ENCODE results near the gene CTBP2.

Gene CTBP2

GRCh38 chr10:124949543-124949942 lies 210.8 kb downstream of the CTBP2 start:
- no peak for TF ChIP-seq TEAD4 (IDR thresholded peaks at IDR 0.05)
- TF ChIP-seq NFIC (IDR thresholded peaks at IDR 0.05), result no peak
- TF ChIP-seq FOXM1 (IDR thresholded peaks at IDR 0.05; ENCODE audit: borderline replicate concordance, low read depth), result no peak
- TF ChIP-seq RAD21 (IDR thresholded peaks at IDR 0.05; ENCODE audit: low read depth), result no peak
- no peak for TF ChIP-seq TAF1 (IDR thresholded peaks at IDR 0.05; ENCODE audit: low read depth)
- TF ChIP-seq MAX (IDR thresholded peaks at IDR 0.05), result no peak
- no peak for TF ChIP-seq REST (IDR thresholded peaks at IDR 0.05; ENCODE audit: low read depth)
- no peak for TF ChIP-seq CEBPB (IDR thresholded peaks at IDR 0.05)
- TF ChIP-seq YY1 (IDR thresholded peaks at IDR 0.05; ENCODE audit: low read depth), result no peak
- no peak for TF ChIP-seq USF1 (IDR thresholded peaks at IDR 0.05)

- TF ChIP-seq FOXM1 (IDR thresholded peaks at IDR 0.05; ENCODE audit: borderline replicate concordance, low read depth) (no peak), MAX (IDR thresholded peaks at IDR 0.05) (no peak), TCF12 (IDR thresholded peaks at IDR 0.05; ENCODE audit: low read depth) (no peak), REST (IDR thresholded peaks at IDR 0.05; ENCODE audit: low read depth) (no peak), EP300 (IDR thresholded peaks at IDR 0.05; ENCODE audit: borderline replicate concordance) (no peak), ZBTB7A (IDR thresholded peaks at IDR 0.05; ENCODE audit: low read depth) (no peak), CREB1 (IDR thresholded peaks at IDR 0.05; ENCODE audit: low read depth) (no peak), TAF1 (IDR thresholded peaks at IDR 0.05; ENCODE audit: low read depth) (no peak), CEBPB (IDR thresholded peaks at IDR 0.05) (no peak), EGR1 (IDR thresholded peaks at IDR 0.05) (no peak), USF1 (IDR thresholded peaks at IDR 0.05) (no peak)
These were observed 213.4 kb downstream of the CTBP2 start for GRCh38 chr10:124946945-124947344.

GRCh38 chr10:124944982-124945381 lies 215.4 kb downstream of the CTBP2 start:
- TF ChIP-seq NFIC (IDR thresholded peaks at IDR 0.05) (no peak), FOXM1 (IDR thresholded peaks at IDR 0.05; ENCODE audit: borderline replicate concordance, low read depth) (no peak), CREB1 (IDR thresholded peaks at IDR 0.05; ENCODE audit: low read depth) (no peak), USF1 (IDR thresholded peaks at IDR 0.05) (no peak), YY1 (IDR thresholded peaks at IDR 0.05; ENCODE audit: low read depth) (no peak), ZBTB7A (IDR thresholded peaks at IDR 0.05; ENCODE audit: low read depth) (no peak), EGR1 (IDR thresholded peaks at IDR 0.05) (no peak), CEBPB (IDR thresholded peaks at IDR 0.05) (no peak), MAX (IDR thresholded peaks at IDR 0.05) (no peak), EP300 (IDR thresholded peaks at IDR 0.05; ENCODE audit: borderline replicate concordance) (no peak), TAF1 (IDR thresholded peaks at IDR 0.05; ENCODE audit: low read depth) (no peak), TEAD4 (IDR thresholded peaks at IDR 0.05) (no peak), TCF12 (IDR thresholded peaks at IDR 0.05; ENCODE audit: low read depth) (no peak), RAD21 (IDR thresholded peaks at IDR 0.05; ENCODE audit: low read depth) (no peak), REST (IDR thresholded peaks at IDR 0.05; ENCODE audit: low read depth) (no peak)

Measured in Ishikawa (cell line).